HEK293 (cell line): Measurements from ENCODE around the gene C14orf119.

Experiments
- BCL11A ChIP-seq: fragments of 450-650 bp; formaldehyde crosslinking; IDR thresholded peaks from 2 replicates; pipeline ENCODE4 v1.5.1; 2016; ENCODE audit warnings: low read depth, missing biosample characterization, missing genetic modification characterization
- ELK4 ChIP-seq: IDR thresholded peaks from 2 replicates; pipeline ENCODE4 v1.6.1; 2011; ENCODE audit warnings: mild to moderate bottlenecking, low read depth, low read length, borderline replicate concordance
- GFI1B ChIP-seq: fragments of 450-650 bp; formaldehyde crosslinking; IDR thresholded peaks from 2 replicates; pipeline ENCODE4 v1.5.1; 2016; ENCODE audit warnings: missing biosample characterization, missing genetic modification characterization
- GLIS2 ChIP-seq: fragments of 450-650 bp; formaldehyde crosslinking; IDR thresholded peaks from 2 replicates; pipeline ENCODE4 v1.5.1; 2016; ENCODE audit warnings: missing biosample characterization, missing genetic modification characterization
- HOXD13 ChIP-seq: sonication (generic); formaldehyde crosslinking; IDR thresholded peaks from 2 replicates; pipeline ENCODE4 v1.8.0; 2022; ENCODE audit warnings: missing genetic modification reagents, borderline replicate concordance
- OSR2 ChIP-seq: fragments of 450-650 bp; formaldehyde crosslinking; IDR thresholded peaks from 2 replicates; pipeline ENCODE4 v1.5.1; 2016; ENCODE audit warnings: missing biosample characterization, missing genetic modification characterization
- OVOL3 ChIP-seq: fragments of 450-650 bp; formaldehyde crosslinking; IDR thresholded peaks from 2 replicates; pipeline ENCODE4 v1.5.1; 2016; ENCODE audit warnings: missing biosample characterization, missing genetic modification characterization
- ZBTB17 ChIP-seq: fragments of 450-650 bp; formaldehyde crosslinking; IDR thresholded peaks from 2 replicates; pipeline ENCODE4 v1.5.1; 2016; ENCODE audit warnings: missing biosample characterization, missing genetic modification characterization
- ZBTB20 ChIP-seq: fragments of 450-650 bp; formaldehyde crosslinking; IDR thresholded peaks from 2 replicates; pipeline ENCODE4 v1.5.1; 2016; ENCODE audit warnings: missing biosample characterization, missing genetic modification characterization
- ZBTB8A ChIP-seq: fragments of 450-650 bp; formaldehyde crosslinking; IDR thresholded peaks from 2 replicates; pipeline ENCODE4 v1.5.1; 2016; ENCODE audit warnings: missing biosample characterization, missing genetic modification characterization
- ZEB2 ChIP-seq: fragments of 450-650 bp; formaldehyde crosslinking; IDR thresholded peaks from 2 replicates; pipeline ENCODE4 v1.5.1; 2016; ENCODE audit warnings: missing biosample characterization, missing genetic modification characterization
- ZFHX2 ChIP-seq: fragments of 450-650 bp; formaldehyde crosslinking; conservative IDR thresholded peaks from 2 replicates; pipeline ENCODE4 v1.5.1; 2016; ENCODE audit warnings: missing biosample characterization, missing genetic modification characterization
- ZNF10 ChIP-seq: fragments of 450-650 bp; formaldehyde crosslinking; IDR thresholded peaks from 2 replicates; pipeline ENCODE4 v1.5.1; 2017; ENCODE audit warnings: missing biosample characterization, missing genetic modification characterization
- ZNF121 ChIP-seq: fragments of 450-650 bp; formaldehyde crosslinking; IDR thresholded peaks from 2 replicates; pipeline ENCODE4 v1.5.1; 2016; ENCODE audit warnings: missing biosample characterization, missing genetic modification characterization
- ZNF24 ChIP-seq: fragments of 450-650 bp; formaldehyde crosslinking; IDR thresholded peaks from 2 replicates; pipeline ENCODE4 v1.5.1; 2016; ENCODE audit warnings: missing biosample characterization, missing genetic modification characterization
- ZNF37A ChIP-seq: fragments of 450-650 bp; IDR thresholded peaks from 2 replicates; pipeline ENCODE4 v1.5.1; 2018; ENCODE audit warnings: missing biosample characterization, missing genetic modification characterization
- ZNF473 ChIP-seq: fragments of 450-650 bp; formaldehyde crosslinking; IDR thresholded peaks from 2 replicates; pipeline ENCODE4 v1.5.1; 2017; ENCODE audit warnings: missing biosample characterization, missing genetic modification characterization
- ZNF501 ChIP-seq: fragments of 450-650 bp; formaldehyde crosslinking; IDR thresholded peaks from 2 replicates; pipeline ENCODE4 v1.5.1; 2016; ENCODE audit warnings: missing biosample characterization, missing genetic modification characterization
- ZNF530 ChIP-seq: fragments of 450-650 bp; formaldehyde crosslinking; IDR thresholded peaks from 2 replicates; pipeline ENCODE4 v1.5.1; 2016; ENCODE audit warnings: low read depth, missing biosample characterization, missing genetic modification characterization
- ZNF610 ChIP-seq: fragments of 450-650 bp; formaldehyde crosslinking; IDR thresholded peaks from 2 replicates; pipeline ENCODE4 v1.5.1; 2016; ENCODE audit warnings: missing biosample characterization, missing genetic modification characterization, borderline replicate concordance
- ZNF621 ChIP-seq: fragments of 450-650 bp; formaldehyde crosslinking; IDR thresholded peaks from 2 replicates; pipeline ENCODE4 v1.5.1; 2017; ENCODE audit warnings: missing biosample characterization, missing genetic modification characterization
- ZNF624 ChIP-seq: fragments of 450-650 bp; formaldehyde crosslinking; IDR thresholded peaks from 2 replicates; pipeline ENCODE4 v1.5.1; 2017; ENCODE audit warnings: missing biosample characterization, missing genetic modification characterization
- ZNF664 ChIP-seq: fragments of 450-650 bp; formaldehyde crosslinking; IDR thresholded peaks from 2 replicates; pipeline ENCODE4 v1.5.1; 2016; ENCODE audit warnings: missing biosample characterization, missing genetic modification characterization
- ZNF747 ChIP-seq: fragments of 450-650 bp; formaldehyde crosslinking; IDR thresholded peaks from 2 replicates; pipeline ENCODE4 v1.5.1; 2016; ENCODE audit warnings: missing biosample characterization, missing genetic modification characterization
- TF ChIP-seq, protein P1 (sequence below): fragments of 450-650 bp; formaldehyde crosslinking; IDR thresholded peaks from 2 replicates; pipeline ENCODE4 v1.5.1; 2016; ENCODE audit warnings: missing biosample characterization, missing genetic modification characterization
- TF ChIP-seq, protein P2 (sequence below): fragments of 450-650 bp; formaldehyde crosslinking; IDR thresholded peaks from 2 replicates; pipeline ENCODE4 v1.5.1; 2016; ENCODE audit warnings: missing biosample characterization, missing genetic modification characterization
- TF ChIP-seq, protein P3 (sequence below): fragments of 450-650 bp; formaldehyde crosslinking; IDR thresholded peaks from 2 replicates; pipeline ENCODE4 v1.5.1; 2016; ENCODE audit warnings: missing biosample characterization, missing genetic modification characterization
- TF ChIP-seq, protein P4 (sequence below): fragments of 450-650 bp; formaldehyde crosslinking; IDR thresholded peaks from 2 replicates; pipeline ENCODE4 v1.5.1; 2016; ENCODE audit warnings: missing biosample characterization, missing genetic modification characterization

The C14orf119 gene

GRCh38 chr14:23057757-23058653 lies 37.3 kb upstream of the C14orf119 start (continued):
- TF ChIP-seq GLIS2 (tag by site-specific recombination) (peak; percentile 91), ZNF10 (tag by site-specific recombination) (no peak), HOXD13 (no peak), ZNF37A (tag by site-specific recombination) (no peak), BCL11A (no peak), ZEB2 (peak; percentile 95), ZNF24 (tag by site-specific recombination) (peak; percentile 71; the same call in 1 of the 2 replicates), OVOL3 (tag by site-specific recombination) (no peak), ZNF624 (no peak), ZNF610 (tag by site-specific recombination) (peak; percentile 64; the same call in 1 of the 2 replicates), ZNF473 (tag by site-specific recombination) (no peak), ZNF747 (tag by site-specific recombination) (no peak), ZBTB17 (tag by site-specific recombination) (peak; percentile 66), ZFHX2 (tag by site-specific recombination) (0 out of 2 replicates have a peak, but pooled peaks have one; percentile 37), ZNF530 (no peak), ZNF664 (no peak), ZNF501 (peak; percentile 57), GFI1B (tag by site-specific recombination) (0 out of 2 replicates have a peak, but pooled peaks have one; percentile 32), ZNF621 (no peak), ELK4 (no peak), ZBTB8A (peak; percentile 96), ZBTB20 (tag by site-specific recombination) (peak; percentile 94), ZNF121 (tag by site-specific recombination) (peak; percentile 98), OSR2 (peak; percentile 70)
- TF ChIP-seq, protein P1, sequence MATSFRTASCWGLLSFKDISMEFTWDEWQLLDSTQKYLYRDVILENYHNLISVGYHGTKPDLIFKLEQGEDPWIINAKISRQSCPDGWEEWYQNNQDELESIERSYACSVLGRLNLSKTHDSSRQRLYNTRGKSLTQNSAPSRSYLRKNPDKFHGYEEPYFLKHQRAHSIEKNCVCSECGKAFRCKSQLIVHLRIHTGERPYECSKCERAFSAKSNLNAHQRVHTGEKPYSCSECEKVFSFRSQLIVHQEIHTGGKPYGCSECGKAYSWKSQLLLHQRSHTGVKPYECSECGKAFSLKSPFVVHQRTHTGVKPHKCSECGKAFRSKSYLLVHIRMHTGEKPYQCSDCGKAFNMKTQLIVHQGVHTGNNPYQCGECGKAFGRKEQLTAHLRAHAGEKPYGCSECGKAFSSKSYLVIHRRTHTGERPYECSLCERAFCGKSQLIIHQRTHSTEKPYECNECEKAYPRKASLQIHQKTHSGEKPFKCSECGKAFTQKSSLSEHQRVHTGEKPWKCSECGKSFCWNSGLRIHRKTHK (tag by site-specific recombination): no peak
- TF ChIP-seq, protein P2, sequence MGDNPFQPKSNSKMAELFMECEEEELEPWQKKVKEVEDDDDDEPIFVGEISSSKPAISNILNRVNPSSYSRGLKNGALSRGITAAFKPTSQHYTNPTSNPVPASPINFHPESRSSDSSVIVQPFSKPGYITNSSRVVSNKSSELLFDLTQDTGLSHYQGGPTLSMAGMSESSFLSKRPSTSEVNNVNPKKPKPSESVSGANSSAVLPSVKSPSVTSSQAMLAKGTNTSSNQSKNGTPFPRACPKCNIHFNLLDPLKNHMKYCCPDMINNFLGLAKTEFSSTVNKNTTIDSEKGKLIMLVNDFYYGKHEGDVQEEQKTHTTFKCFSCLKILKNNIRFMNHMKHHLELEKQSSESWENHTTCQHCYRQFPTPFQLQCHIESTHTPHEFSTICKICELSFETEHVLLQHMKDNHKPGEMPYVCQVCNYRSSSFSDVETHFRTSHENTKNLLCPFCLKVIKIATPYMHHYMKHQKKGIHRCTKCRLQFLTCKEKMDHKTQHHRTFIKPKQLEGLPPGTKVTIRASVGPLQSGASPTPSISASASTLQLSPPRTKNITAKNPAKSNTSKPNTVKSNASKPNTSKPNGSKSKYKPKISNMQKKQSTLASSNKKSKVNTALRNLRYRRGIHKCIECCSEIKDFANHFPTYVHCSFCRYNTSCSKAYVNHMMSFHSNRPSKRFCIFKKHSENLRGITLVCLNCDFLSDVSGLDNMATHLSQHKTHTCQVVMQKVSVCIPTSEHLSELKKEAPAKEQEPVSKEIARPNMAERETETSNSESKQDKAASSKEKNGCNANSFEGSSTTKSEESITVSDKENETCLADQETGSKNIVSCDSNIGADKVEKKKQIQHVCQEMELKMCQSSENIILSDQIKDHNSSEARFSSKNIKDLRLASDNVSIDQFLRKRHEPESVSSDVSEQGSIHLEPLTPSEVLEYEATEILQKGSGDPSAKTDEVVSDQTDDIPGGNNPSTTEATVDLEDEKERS: no peak
- TF ChIP-seq, protein P3, sequence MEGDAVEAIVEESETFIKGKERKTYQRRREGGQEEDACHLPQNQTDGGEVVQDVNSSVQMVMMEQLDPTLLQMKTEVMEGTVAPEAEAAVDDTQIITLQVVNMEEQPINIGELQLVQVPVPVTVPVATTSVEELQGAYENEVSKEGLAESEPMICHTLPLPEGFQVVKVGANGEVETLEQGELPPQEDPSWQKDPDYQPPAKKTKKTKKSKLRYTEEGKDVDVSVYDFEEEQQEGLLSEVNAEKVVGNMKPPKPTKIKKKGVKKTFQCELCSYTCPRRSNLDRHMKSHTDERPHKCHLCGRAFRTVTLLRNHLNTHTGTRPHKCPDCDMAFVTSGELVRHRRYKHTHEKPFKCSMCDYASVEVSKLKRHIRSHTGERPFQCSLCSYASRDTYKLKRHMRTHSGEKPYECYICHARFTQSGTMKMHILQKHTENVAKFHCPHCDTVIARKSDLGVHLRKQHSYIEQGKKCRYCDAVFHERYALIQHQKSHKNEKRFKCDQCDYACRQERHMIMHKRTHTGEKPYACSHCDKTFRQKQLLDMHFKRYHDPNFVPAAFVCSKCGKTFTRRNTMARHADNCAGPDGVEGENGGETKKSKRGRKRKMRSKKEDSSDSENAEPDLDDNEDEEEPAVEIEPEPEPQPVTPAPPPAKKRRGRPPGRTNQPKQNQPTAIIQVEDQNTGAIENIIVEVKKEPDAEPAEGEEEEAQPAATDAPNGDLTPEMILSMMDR (tag by site-specific recombination): peak; percentile 96
- TF ChIP-seq, protein P4, sequence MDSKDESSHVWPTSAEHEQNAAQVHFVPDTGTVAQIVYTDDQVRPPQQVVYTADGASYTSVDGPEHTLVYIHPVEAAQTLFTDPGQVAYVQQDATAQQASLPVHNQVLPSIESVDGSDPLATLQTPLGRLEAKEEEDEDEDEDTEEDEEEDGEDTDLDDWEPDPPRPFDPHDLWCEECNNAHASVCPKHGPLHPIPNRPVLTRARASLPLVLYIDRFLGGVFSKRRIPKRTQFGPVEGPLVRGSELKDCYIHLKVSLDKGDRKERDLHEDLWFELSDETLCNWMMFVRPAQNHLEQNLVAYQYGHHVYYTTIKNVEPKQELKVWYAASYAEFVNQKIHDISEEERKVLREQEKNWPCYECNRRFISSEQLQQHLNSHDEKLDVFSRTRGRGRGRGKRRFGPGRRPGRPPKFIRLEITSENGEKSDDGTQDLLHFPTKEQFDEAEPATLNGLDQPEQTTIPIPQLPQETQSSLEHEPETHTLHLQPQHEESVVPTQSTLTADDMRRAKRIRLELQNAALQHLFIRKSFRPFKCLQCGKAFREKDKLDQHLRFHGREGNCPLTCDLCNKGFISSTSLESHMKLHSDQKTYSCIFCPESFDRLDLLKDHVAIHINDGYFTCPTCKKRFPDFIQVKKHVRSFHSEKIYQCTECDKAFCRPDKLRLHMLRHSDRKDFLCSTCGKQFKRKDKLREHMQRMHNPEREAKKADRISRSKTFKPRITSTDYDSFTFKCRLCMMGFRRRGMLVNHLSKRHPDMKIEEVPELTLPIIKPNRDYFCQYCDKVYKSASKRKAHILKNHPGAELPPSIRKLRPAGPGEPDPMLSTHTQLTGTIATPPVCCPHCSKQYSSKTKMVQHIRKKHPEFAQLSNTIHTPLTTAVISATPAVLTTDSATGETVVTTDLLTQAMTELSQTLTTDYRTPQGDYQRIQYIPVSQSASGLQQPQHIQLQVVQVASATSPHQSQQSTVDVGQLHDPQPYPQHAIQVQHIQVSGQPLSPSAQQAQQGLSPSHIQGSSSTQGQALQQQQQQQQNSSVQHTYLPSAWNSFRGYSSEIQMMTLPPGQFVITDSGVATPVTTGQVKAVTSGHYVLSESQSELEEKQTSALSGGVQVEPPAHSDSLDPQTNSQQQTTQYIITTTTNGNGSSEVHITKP (tag by site-specific recombination): peak; percentile 82
